ENCODE results near the gene SLC5A4. TPM values are rescaled to one million over a fixed set of nuclear protein-coding genes. Genes with fewer than 3 reads are reported as not detected.

SLC5A4 gene
- total RNA-seq, 4 donors from 2014 or later = 0.21 to 2.4 (median 1.3) TPM

DNA sequence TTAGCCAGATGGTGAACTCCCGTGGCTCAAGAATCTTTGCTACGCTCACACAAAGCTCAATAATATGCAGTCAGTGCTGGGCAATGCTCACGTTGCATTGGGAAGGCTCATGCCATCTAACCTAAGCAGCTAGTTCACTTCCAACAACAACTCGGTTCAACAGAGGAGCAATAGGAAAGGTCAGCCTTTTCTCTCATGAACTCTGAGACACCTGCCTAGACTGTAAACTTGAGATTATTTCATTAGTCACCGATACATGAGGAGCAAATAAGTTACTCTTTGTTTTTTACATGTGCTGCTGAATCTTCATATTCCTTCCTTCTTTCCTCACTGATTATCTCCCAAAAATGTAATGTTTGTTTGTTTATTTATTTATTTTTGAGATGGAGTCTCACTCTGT, 9.0 kb downstream of the SLC5A4 start:
- no peak for DNase-seq (ENCODE audit: low spot score in 2 of 2)
- Histone ChIP-seq H3K27ac (no peak overlapping the region), H3K9me3 (peaks cover 0 to 3% (median 0%) of the 10 kb centered on the region in 4 donors), H3K36me3 (no peaks in the 10 kb centered on the region), H3K27me3 (no peaks in the 10 kb centered on the region), H3K4me1 (no peaks in the 10 kb centered on the region), H3K4me3 (no peak overlapping the region)
- WGBS, 2 donors = 70 to 72% methylated on average over 5 of the region's 5 CpGs
- TF ChIP-seq, protein P1, sequence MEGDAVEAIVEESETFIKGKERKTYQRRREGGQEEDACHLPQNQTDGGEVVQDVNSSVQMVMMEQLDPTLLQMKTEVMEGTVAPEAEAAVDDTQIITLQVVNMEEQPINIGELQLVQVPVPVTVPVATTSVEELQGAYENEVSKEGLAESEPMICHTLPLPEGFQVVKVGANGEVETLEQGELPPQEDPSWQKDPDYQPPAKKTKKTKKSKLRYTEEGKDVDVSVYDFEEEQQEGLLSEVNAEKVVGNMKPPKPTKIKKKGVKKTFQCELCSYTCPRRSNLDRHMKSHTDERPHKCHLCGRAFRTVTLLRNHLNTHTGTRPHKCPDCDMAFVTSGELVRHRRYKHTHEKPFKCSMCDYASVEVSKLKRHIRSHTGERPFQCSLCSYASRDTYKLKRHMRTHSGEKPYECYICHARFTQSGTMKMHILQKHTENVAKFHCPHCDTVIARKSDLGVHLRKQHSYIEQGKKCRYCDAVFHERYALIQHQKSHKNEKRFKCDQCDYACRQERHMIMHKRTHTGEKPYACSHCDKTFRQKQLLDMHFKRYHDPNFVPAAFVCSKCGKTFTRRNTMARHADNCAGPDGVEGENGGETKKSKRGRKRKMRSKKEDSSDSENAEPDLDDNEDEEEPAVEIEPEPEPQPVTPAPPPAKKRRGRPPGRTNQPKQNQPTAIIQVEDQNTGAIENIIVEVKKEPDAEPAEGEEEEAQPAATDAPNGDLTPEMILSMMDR (IDR thresholded peaks at IDR 0.05) = no peak
- TF ChIP-seq POLR2A (IDR thresholded peaks at IDR 0.05) = no peak

DNA sequence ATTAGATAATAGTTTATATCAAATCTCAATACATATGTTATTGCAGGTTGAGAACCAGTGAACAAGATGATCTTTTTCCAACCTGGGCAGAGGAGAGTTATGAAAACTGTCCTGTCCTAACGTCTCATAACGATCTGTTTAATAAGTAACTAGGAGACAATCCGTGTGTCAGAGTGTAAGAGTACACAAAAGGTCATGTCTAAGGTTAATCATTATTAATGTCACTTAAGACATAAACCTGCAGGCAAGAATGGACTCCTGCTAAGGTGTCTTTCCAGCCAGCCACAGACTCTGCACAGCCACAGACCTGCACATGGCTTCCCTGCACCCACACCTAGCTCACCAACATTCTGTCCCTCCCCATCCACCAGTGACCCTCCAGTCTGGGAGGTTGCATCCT, 10.1 kb downstream of the SLC5A4 start:
- WGBS, 2 donors = 63 to 71% methylated on average over 3 of the region's 3 CpGs
- no peaks in the 10 kb centered on the region for H3K4me1 ChIP-seq
- no peak overlapping the region for H3K27ac ChIP-seq
- TF ChIP-seq, protein P1 (IDR thresholded peaks at IDR 0.05) = no peak
- TF ChIP-seq POLR2A (IDR thresholded peaks at IDR 0.05) (no peak), EP300 (IDR thresholded peaks at IDR 0.05) (no peak)
- H3K9me3 ChIP-seq = peaks cover 0 to under 1% (median 0%) of the 10 kb centered on the region in 4 donors
- H3K27me3 ChIP-seq = no peaks in the 10 kb centered on the region
- H3K4me3 ChIP-seq = no peak overlapping the region
- H3K36me3 ChIP-seq = no peaks in the 10 kb centered on the region
- DNase-seq (ENCODE audit: low spot score in 2 of 2) = no peak

DNA sequence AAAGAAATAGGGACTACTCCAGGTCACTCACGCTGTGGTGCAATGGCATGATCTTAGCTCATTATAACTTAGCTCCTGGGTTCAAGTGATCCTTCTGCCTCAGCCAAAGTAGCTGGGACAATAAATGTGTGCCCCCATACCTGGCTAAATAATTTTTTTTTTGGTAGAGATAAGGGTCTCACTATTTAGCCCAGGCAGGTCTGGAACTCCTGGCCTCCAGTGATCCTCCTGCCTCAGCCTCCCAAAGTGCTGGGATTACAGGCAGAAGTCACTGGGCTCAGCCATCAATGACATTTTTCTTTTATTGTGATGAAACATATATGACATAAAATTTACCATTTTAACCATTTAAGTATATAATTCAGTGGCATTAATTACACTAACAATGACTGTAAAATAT, 10.6 kb downstream of the SLC5A4 start:
- Histone ChIP-seq H3K4me3 (no peak overlapping the region), H3K27me3 (no peaks in the 10 kb centered on the region), H3K9me3 (no peaks in the 10 kb centered on the region), H3K27ac (no peak overlapping the region), H3K36me3 (no peaks in the 10 kb centered on the region), H3K4me1 (no peaks in the 10 kb centered on the region)
- WGBS, 2 donors = 95 to 97% methylated on average over 1 of the region's 1 CpG
- TF ChIP-seq EP300 (IDR thresholded peaks at IDR 0.05) = no peak
- no peak for TF ChIP-seq POLR2A (IDR thresholded peaks at IDR 0.05)
- TF ChIP-seq, protein P1 (IDR thresholded peaks at IDR 0.05) = no peak
- no peak for DNase-seq (ENCODE audit: low spot score in 2 of 2)

DNA sequence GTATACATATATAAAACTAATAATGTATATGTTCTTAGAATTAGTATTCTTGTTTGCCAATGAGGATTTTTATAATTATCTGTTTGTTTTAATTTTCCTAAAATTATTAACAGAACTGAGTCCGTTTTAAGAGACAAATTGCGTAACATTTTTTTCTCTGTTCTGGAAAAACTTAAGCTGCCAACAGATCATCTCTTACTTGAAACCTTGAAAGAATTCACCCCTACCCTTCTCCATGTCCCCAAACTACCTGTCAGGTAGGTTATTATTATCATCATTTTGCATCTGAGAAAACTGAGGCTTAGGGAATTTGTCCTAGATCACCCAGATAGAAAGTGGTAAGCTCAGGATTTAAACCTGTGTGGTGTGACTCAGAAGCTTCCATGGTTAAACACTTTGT, 14.7 kb downstream of the SLC5A4 start:
- no peak overlapping the region for H3K4me3 ChIP-seq
- 76 to 85% methylated on average over 2 of the region's 2 CpGs for WGBS, 2 donors
- H3K9me3 ChIP-seq = no peaks in the 10 kb centered on the region

DNA sequence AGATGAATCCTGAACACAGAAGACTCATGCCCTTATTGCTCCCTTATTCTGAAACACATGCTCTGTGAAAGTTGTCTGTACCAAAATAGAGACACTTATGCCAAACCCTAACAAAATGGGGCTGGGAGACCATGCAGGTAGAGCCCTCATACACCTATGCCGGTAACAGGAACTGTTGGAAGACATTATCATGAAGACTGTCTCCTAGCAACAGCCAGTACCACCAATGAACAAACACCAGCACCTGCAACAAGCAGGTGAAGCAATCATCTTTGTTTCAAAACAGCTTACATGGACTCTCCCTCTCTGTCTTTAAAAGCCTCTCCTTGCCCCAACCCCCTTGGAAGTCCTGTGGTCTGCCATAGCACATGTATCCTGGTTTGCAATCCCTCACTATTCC, 17.2 kb downstream of the SLC5A4 start:
- H3K4me1 ChIP-seq = no peaks in the 10 kb centered on the region
- 89 to 92% methylated on average over 1 of the region's 1 CpG for WGBS, 2 donors

More for the DNA sequence above, 14.7 kb downstream of the SLC5A4 start:
- TF ChIP-seq EP300 (IDR thresholded peaks at IDR 0.05) (no peak), POLR2A (IDR thresholded peaks at IDR 0.05) (no peak)
- TF ChIP-seq, protein P1 (IDR thresholded peaks at IDR 0.05) = no peak
- Histone ChIP-seq H3K27ac (no peak overlapping the region), H3K27me3 (no peaks in the 10 kb centered on the region), H3K4me1 (no peaks in the 10 kb centered on the region), H3K36me3 (no peaks in the 10 kb centered on the region)
- no peak for DNase-seq (ENCODE audit: low spot score in 2 of 2)

More for the DNA sequence above, 17.2 kb downstream of the SLC5A4 start:
- Histone ChIP-seq H3K27ac (no peak overlapping the region), H3K4me3 (no peak overlapping the region), H3K27me3 (no peaks in the 10 kb centered on the region), H3K9me3 (no peaks in the 10 kb centered on the region), H3K36me3 (no peaks in the 10 kb centered on the region)
- DNase-seq (ENCODE audit: low spot score in 2 of 2) = no peak
- TF ChIP-seq EP300 (IDR thresholded peaks at IDR 0.05) = no peak
- TF ChIP-seq, protein P1 (IDR thresholded peaks at IDR 0.05) = no peak
- TF ChIP-seq POLR2A (IDR thresholded peaks at IDR 0.05) = no peak

Data from tibial nerve (tissue), 4 donors.